Endodermal cell (in vitro differentiated cells): ENCODE results near the gene UBN1. TPM values are rescaled to one million over a fixed set of nuclear protein-coding genes. Genes with fewer than 3 reads are reported as not detected.

Source experiments
- DNase-seq: peaks from one replicate; pipeline ENCODE4 v3.0.0-alpha.2; 2017
- H3K27ac ChIP-seq: 2 replicates; pipeline ENCODE4 v1.5.1; 2013; ENCODE audit warnings: mild to moderate bottlenecking, low read depth, low read length, moderate library complexity
- H3K27me3 ChIP-seq: 2 replicates; pipeline ENCODE4 v1.6.1; 2013; ENCODE audit warnings: mild to moderate bottlenecking, low read length, moderate library complexity; ENCODE audit not compliant: insufficient read depth, control insufficient read depth, poor library complexity, severe bottlenecking
- H3K36me3 ChIP-seq: 2 replicates; pipeline ENCODE4 v1.7.0; 2013; ENCODE audit warnings: mild to moderate bottlenecking, low read length, moderate library complexity; ENCODE audit not compliant: control insufficient read depth, insufficient read depth
- H3K4me1 ChIP-seq: one replicate; pipeline ENCODE4 v1.7.0; 2013; ENCODE audit warnings: low read length; ENCODE audit not compliant: control insufficient read depth, insufficient read depth
- H3K4me3 ChIP-seq: 2 replicates; pipeline ENCODE4 v1.5.1; 2013; ENCODE audit warnings: mild to moderate bottlenecking, low read length, moderate library complexity
- H3K9ac ChIP-seq: 2 replicates; pipeline ENCODE4 v1.6.1; 2013; ENCODE audit warnings: mild to moderate bottlenecking, low read length, moderate library complexity; ENCODE audit not compliant: poor library complexity, severe bottlenecking; ENCODE audit errors: extremely low read depth
- H3K9me3 ChIP-seq: 2 replicates; pipeline ENCODE4 v1.6.1; 2013; ENCODE audit warnings: mild to moderate bottlenecking, low read length, moderate library complexity; ENCODE audit not compliant: control insufficient read depth
- H3K27ac Mint-ChIP-seq: 2 replicates; pipeline ENCODE4 v1.8.0; 2020; ENCODE audit warnings: mixed read lengths
- H3K27me3 Mint-ChIP-seq: 2 replicates; pipeline ENCODE4 v1.8.0; 2021; ENCODE audit warnings: mild to moderate bottlenecking, mixed read lengths; ENCODE audit not compliant: insufficient read depth
- H3K36me3 Mint-ChIP-seq: 2 replicates; pipeline ENCODE4 v1.8.0; 2020; ENCODE audit warnings: low read depth, mixed read lengths
- H3K4me1 Mint-ChIP-seq: 2 replicates; pipeline ENCODE4 v1.8.0; 2020; ENCODE audit warnings: mixed read lengths
- H3K4me3 Mint-ChIP-seq: 2 replicates; pipeline ENCODE4 v1.8.0; 2020; ENCODE audit warnings: mild to moderate bottlenecking, moderate library complexity, mixed read lengths
- H3K9me3 Mint-ChIP-seq: 2 replicates; pipeline ENCODE4 v1.8.0; 2020; ENCODE audit warnings: mild to moderate bottlenecking, mixed read lengths
- CTCF ChIP-seq: fragments of 200-600 bp; sonication (generic); conservative IDR thresholded peaks from 2 replicates; pipeline ENCODE4 v1.5.0; 2021; ENCODE audit warnings: antibody characterized with exemption, mild to moderate bottlenecking
- WGBS, 2 experiments: methylation state at CpG; one replicate each; pipeline versions ENCODE4 v1.1.5 to v1.1.7; 2013; ENCODE audit warnings: missing lambda C conversion rate in 2 of 2, mixed read lengths in 1 of 2; ENCODE audit not compliant: insufficient coverage in 1 of 2, insufficient read length in 1 of 2; 5-methylcytosine and 5-hydroxymethylcytosine counted together
- total RNA-seq, 2 donors: library from RNA; stranded (reverse); fragmentation: NEBNext Ultra II Directional in 1 of 2; extraction: Animal tissue kit (Norgen Biotek cat#: 25700) in 1 of 2; gene quantifications; 2 replicates in 1 of 2; 3 replicates in 1 of 2; pipeline ENCODE4 v1.2.1, GENCODE V29; 2021

The UBN1 gene
- total RNA-seq, 2 donors from 2014 or later = 36.8 to 46.7 TPM

- H3K27ac ChIP-seq = no peak overlapping the region
- H3K9ac ChIP-seq = no peak overlapping the region
- no peak overlapping the region for H3K4me3 Mint-ChIP-seq
- no peaks in the 10 kb centered on the region for H3K9me3 Mint-ChIP-seq
- TF ChIP-seq CTCF = no peak
- H3K27ac Mint-ChIP-seq = no peak overlapping the region
- peaks cover 64% of the 10 kb centered on the region for H3K36me3 Mint-ChIP-seq
- DNase-seq = no peak
- H3K4me1 ChIP-seq = no peaks in the 10 kb centered on the region
- no peaks in the 10 kb centered on the region for H3K27me3 ChIP-seq
- H3K4me3 ChIP-seq = no peak overlapping the region
- H3K27me3 Mint-ChIP-seq = no peaks in the 10 kb centered on the region
- no peaks in the 10 kb centered on the region for H3K9me3 ChIP-seq
- no peaks in the 10 kb centered on the region for H3K4me1 Mint-ChIP-seq
- H3K36me3 ChIP-seq = peaks cover 65% of the 10 kb centered on the region
Observed at GRCh38 chr16:4814046-4814445, 33.2 kb upstream of the UBN1 start.

- H3K4me3 ChIP-seq = no peak overlapping the region
- peaks cover 66% of the 10 kb centered on the region for H3K36me3 ChIP-seq
- peak; percentile 57 for TF ChIP-seq CTCF
- Mint-ChIP-seq H3K36me3 (peaks cover 67% of the 10 kb centered on the region), H3K4me3 (no peak overlapping the region), H3K9me3 (no peaks in the 10 kb centered on the region), H3K4me1 (no peaks in the 10 kb centered on the region), H3K27ac (no peak overlapping the region), H3K27me3 (no peaks in the 10 kb centered on the region)
- no peaks in the 10 kb centered on the region for H3K4me1 ChIP-seq
- WGBS, 2 experiments = 93 to 95% methylated on average over 15 to 16 of the region's 16 CpGs
- DNase-seq = peak; percentile 67
- H3K27me3 ChIP-seq = no peaks in the 10 kb centered on the region
- H3K9me3 ChIP-seq = no peaks in the 10 kb centered on the region
- no peak overlapping the region for H3K27ac ChIP-seq
- no peak overlapping the region for H3K9ac ChIP-seq
Observed at GRCh38 chr16:4814542-4815173, 32.6 kb upstream of the UBN1 start.

- H3K9me3 Mint-ChIP-seq = no peaks in the 10 kb centered on the region
- H3K4me1 ChIP-seq = no peaks in the 10 kb centered on the region
- no peak overlapping the region for H3K27ac Mint-ChIP-seq
- no peak overlapping the region for H3K4me3 Mint-ChIP-seq
- H3K4me1 Mint-ChIP-seq = peaks cover 8% of the 10 kb centered on the region
- H3K36me3 Mint-ChIP-seq = peaks cover 68% of the 10 kb centered on the region
- no peaks in the 10 kb centered on the region for H3K9me3 ChIP-seq
- peaks cover 77% of the 10 kb centered on the region for H3K36me3 ChIP-seq
- H3K9ac ChIP-seq = no peak overlapping the region
- no peak overlapping the region for H3K27ac ChIP-seq
- TF ChIP-seq CTCF = no peak
- WGBS, 2 experiments = 95 to 100% methylated on average over 5 to 6 of the region's 6 CpGs
- no peak overlapping the region for H3K4me3 ChIP-seq
- no peak for DNase-seq
- H3K27me3 ChIP-seq = no peaks in the 10 kb centered on the region
- no peaks in the 10 kb centered on the region for H3K27me3 Mint-ChIP-seq
Observed at GRCh38 chr16:4820652-4821051, 26.6 kb upstream of the UBN1 start.
